ENCODE data around the gene NUMB.

NUMB gene

DNA sequence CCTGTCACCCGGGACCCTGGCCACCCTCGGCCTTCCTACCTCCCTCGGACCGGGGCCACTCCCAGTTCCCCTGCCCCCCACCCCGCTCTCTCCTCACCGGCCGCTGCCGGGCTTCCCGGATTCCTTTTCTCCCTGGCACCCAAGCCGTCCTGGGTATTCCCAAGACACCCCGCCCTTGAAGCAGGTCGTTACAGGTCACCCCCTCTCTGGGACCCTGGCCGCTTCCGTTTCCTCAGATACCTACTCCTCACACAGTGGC, 493 bp downstream of the NUMB start:
- peak overlapping the region; percentile 55 for H3K27ac ChIP-seq
- TF ChIP-seq, protein P1, sequence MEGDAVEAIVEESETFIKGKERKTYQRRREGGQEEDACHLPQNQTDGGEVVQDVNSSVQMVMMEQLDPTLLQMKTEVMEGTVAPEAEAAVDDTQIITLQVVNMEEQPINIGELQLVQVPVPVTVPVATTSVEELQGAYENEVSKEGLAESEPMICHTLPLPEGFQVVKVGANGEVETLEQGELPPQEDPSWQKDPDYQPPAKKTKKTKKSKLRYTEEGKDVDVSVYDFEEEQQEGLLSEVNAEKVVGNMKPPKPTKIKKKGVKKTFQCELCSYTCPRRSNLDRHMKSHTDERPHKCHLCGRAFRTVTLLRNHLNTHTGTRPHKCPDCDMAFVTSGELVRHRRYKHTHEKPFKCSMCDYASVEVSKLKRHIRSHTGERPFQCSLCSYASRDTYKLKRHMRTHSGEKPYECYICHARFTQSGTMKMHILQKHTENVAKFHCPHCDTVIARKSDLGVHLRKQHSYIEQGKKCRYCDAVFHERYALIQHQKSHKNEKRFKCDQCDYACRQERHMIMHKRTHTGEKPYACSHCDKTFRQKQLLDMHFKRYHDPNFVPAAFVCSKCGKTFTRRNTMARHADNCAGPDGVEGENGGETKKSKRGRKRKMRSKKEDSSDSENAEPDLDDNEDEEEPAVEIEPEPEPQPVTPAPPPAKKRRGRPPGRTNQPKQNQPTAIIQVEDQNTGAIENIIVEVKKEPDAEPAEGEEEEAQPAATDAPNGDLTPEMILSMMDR (IDR thresholded peaks at IDR 0.05): no peak
- no peak for TF ChIP-seq ZFX (IDR thresholded peaks at IDR 0.05; ENCODE audit: borderline replicate concordance)

DNA sequence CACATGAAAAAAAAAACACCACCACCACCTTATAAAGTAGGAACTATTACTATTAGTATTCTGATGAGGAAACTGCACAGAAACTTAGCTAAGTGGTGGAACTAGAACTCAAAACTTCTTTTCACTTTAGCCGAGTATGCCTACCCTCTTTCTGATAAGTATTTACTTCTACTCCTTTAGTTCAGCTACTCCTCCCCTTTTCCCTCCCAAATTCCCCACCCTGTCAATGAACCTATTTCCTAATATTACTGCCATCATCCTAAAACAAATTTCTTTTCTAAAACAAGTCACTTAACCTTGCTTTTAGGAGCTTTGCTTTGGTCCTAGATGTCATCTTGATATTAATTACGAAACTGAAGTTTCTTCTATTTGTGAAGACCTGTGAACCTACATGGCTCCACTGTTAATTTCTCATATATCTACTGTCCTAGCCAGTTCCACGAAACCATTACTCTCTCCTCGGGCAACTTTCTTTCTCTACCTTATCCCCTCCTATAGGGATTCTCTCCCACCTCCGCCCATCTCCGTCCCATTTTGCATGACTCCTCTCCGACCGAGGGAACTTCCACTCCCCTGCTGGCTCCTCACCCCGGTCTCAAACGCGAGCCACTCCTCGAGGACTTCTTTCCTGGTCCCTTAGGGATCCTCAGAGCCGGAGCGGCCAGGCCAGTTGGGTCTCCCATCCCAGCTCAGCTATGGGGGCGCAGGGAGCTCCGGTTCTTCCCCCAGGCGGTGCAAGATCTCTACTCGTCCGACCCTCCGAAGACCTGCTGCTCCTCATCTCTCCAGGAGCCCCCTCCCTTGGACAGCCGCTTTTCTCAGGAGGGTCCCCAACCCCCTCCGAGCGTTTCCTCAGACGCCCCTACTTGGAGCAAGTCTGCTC, 1.1 kb downstream of the NUMB start:
- no peak for TF ChIP-seq ZFX (IDR thresholded peaks at IDR 0.05; ENCODE audit: borderline replicate concordance)
- TF ChIP-seq, protein P1 (IDR thresholded peaks at IDR 0.05): no peak
- H3K27ac ChIP-seq: peak overlapping the region; percentile 55; the same call in 1 of the 2 replicates

DNA sequence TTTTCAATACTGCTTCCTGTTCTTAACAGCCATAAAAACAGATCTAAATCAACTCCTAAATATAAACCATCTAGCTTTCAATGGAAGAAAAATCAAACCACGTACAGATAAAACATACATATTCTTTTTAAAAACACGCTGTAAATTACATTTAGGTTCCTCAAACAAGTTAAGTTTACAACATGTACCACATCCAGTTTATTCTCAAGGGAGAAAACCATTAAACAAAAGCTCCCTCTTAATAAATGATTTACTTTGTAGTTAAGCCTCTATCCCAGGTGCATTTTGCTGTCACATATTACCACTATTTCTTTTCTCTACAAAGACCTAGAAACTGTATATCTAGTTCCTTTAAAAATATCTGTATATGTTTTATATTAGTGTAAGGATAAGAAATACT, 3.1 kb downstream of the NUMB start:
- no peak overlapping the region for H3K27ac ChIP-seq
- TF ChIP-seq ZFX (IDR thresholded peaks at IDR 0.05; ENCODE audit: borderline replicate concordance): no peak
- TF ChIP-seq, protein P1 (IDR thresholded peaks at IDR 0.05): no peak

DNA sequence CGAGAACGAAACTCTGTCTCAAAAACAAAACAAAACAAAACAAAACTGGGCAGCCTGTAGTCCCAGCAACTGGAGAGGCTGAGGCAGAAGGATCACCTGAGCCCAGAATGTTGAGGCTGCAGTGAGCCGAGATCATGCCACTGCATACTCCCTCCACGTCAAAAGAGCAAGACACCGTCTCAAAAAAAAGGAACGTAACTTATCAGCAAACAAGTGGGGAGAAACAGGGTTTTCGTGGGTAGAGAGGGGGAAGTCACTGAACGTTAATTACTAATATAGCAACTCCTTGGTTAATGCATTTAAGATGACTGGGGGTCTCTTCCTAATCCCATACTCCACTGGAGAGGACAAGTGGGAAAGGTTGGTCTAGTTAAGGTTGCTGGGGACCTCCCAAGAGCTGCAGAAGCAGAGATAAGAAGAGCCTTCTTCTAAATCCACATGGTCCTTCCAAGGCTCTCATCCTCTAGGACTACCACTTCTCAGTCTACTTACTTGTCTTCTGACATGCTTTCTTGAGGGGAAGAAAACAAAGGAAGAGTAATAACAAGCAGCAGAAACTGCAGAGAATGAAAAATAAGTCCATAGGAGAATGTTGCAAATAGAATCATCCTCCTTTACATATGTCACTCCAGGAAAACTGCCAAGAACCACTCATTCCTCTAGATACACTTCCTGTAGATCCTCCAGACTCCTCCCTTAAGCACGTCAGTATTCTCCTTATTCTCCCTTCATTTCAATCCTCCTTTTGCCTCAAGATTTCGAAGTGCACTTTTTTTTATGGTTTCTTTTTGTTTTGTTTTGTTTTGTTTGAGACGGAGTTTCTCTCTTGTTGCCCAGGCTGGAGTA, 5.8 kb downstream of the NUMB start:
- no peak overlapping the region for H3K27ac ChIP-seq

DNA sequence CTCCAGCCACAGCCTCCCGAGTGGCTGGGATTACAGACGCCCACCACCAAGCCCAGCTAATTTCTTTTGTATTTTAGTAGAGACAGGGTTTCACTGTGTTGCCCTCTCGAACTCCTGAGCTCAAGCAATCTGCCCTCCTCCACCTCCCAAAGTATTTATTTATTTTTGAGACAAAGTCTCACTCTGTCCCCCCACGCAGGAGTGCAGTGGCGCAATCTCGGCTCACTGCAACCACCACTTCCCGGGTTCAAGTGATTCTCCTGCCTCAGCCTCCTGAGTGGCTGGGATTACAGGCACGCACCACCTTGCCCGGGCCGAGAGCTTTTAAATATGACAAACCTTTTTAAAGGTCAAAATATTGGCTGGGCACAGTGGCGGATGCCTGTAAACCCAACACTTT, 14.6 kb downstream of the NUMB start:
- H3K27ac ChIP-seq: no peak overlapping the region
- no peak for TF ChIP-seq ZFX (IDR thresholded peaks at IDR 0.05; ENCODE audit: borderline replicate concordance)
- TF ChIP-seq, protein P1 (IDR thresholded peaks at IDR 0.05): no peak

More for the DNA sequence above, 5.8 kb downstream of the NUMB start:
- TF ChIP-seq ZFX (IDR thresholded peaks at IDR 0.05; ENCODE audit: borderline replicate concordance): no peak
- TF ChIP-seq, protein P1 (IDR thresholded peaks at IDR 0.05): no peak

DNA sequence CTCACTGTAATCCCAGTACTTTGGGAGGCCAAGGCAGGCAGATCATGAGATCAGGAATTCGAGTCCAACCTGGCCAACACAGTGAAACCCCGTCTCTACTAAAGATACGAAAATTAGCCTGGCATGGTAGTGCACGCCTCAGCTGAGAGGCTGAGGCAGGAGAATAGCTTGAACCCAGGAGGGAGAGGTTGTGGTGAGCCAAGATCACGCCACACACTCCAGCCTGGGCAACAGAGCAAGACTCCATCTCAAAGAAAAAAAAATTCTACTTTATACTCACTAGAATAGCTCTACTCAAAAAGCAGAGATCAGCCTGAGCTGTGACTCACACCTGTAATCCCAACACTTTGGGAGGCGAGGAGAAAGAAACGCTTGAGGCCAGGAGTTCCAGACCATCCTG, 17.1 kb downstream of the NUMB start:
- TF ChIP-seq ZFX (IDR thresholded peaks at IDR 0.05; ENCODE audit: borderline replicate concordance): no peak
- TF ChIP-seq, protein P1 (IDR thresholded peaks at IDR 0.05): no peak
- no peak overlapping the region for H3K27ac ChIP-seq

DNA sequence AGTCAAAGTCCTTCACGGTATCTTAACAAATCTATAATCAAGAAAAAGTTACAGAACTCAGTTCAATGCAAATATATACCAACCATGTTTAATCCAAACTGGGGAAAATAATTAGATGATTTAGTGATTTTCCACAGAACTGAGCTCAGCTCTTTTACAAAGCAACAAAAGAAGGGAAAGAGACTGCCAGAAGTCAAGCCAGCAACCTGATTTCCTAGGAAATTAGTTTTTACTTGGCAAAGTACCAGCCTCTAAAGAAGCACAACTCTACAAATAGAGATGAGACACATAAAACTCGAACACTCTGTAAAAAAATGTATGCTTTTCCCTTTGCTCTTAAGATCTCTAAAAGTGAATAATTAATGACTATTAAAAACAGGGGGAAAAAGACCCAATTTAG, 19.4 kb downstream of the NUMB start:
- TF ChIP-seq, protein P1 (IDR thresholded peaks at IDR 0.05): no peak
- TF ChIP-seq ZFX (IDR thresholded peaks at IDR 0.05; ENCODE audit: borderline replicate concordance): no peak
- no peak overlapping the region for H3K27ac ChIP-seq
